NCI-H748 (cell line): Measurements from ENCODE around the gene WDR35.
"Not testable (repeated sequence)": the region's sequence is repeated elsewhere in the genome, so short reads cannot be mapped to it uniquely, and the experiment has no call there.

ENCODE experiments used
- DNase-seq: peaks from one replicate; lab custom pipeline; 2025; ENCODE audit not compliant: unreplicated experiment; lab: John Stamatoyannopoulos, UW

Gene WDR35

GRCh38 chr2:19897623-19898245 lies 92.2 kb downstream of the WDR35 start:
- no peak for DNase-seq

DNA sequence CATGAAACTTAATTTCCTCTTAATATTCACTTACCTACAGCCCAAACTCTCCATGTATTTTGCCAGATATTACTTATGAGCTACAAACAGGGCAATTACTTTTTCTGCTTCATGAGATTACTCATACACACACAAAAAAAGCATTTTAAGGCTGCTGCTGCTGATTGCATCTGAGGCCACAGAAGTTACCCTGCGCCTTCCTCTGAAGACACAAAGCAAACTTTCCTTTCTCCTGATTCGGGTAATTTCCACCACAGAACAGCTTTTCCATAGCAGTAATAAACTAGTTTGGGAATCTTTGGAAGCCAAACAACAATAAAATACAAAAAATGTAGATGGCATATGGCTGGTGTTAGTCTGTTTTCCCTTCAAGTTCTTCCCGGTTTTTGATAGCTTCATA lies 94.4 kb downstream of the WDR35 start:
- no peak for DNase-seq

DNA sequence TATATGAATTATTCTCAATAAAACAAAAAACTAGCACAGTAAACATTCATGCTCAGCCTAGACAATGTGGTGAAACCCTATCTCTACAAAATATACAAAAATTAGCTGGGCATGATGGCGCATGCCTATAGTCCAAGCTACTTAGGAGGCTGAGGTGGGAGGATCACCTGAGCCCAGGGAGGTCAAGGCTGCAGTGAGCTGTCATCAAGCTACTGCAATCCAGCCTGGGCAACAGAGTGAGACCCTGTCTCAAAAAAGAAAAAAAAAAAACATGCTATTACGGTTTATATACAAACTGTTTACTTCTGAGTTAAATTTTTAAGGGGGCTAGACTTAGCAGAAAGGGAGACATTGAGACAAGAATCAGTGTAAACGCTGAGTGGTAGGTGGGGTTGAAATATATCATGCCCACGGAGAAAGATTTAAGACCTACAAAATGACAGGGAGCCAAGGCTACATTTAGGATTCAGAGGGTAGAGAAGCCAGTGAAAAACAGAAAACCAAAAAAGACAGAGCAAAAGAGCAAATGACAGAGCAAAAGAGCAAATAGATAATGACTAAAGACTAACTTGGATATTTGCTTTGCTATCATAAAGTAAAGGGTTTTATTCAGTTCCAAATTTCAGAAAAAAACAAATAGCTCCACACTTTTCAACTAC lies 95.6 kb downstream of the WDR35 start:
- no peak for DNase-seq

- DNase-seq = no peak
Observed at GRCh38 chr2:19893520-19894133, 96.3 kb downstream of the WDR35 start.

DNA sequence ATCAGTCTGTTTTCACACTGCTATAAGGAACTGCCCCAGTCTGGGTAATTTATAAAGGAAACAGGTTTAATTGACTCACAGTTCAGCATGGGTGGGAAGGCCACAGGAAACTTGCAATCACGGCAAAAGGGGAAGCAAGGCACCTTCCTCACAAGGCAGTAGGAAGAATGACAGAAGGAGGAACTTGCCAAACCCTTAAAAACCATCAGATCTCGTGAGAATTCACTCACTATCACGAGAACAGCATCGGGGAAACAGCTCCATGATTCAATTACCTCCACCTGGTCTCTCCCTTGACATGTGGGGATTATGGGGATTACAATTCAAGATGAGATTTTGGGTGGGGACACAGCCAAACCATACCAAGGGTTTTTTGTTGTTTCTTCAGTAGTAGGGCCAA lies 97.9 kb downstream of the WDR35 start:
- DNase-seq = not testable (repeated sequence)

DNA sequence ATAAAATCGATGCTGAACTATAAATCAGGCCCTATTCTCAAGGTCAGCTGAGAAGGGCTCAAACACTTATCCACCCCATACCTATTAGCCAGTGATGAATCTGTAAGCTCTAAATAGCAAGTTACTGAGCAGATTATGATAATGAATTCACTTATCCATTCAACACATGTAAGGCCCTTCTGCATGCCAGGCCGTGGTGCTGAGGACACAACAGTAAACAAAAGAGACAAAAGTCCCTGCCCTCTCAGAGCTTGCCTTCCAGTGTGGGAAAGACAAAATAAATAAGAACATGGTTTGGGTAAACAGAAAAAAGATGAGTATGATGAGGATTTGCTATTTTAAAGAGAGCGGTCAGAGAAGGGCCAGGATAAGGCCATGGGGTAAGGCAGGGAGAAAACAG lies 99.8 kb downstream of the WDR35 start:
- DNase-seq = no peak

DNA sequence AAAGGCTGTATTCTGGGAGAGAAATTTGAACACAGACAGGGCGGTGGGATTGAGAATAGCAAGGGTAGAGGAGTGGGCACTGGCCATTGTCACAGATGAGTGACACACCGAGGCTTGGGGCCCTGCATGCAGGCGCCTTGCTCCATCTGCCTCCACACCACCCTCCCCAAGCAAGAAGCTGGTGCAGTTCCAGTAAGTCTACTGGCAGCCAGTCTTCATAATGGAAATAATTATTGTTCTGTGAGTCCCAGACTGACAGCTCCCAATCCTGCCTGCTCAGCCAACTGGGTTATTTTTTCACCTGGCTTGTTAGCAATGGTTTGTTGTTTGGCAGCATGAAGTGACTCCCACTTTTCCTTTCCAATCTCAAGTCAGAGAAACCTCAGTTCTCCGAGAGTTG lies 101.1 kb downstream of the WDR35 start:
- no peak for DNase-seq

- no peak for DNase-seq
Observed at GRCh38 chr2:19887510-19887909, 102.4 kb downstream of the WDR35 start.

GRCh38 chr2:19886261-19886660 lies 103.6 kb downstream of the WDR35 start:
- DNase-seq = no peak

- no peak for DNase-seq
Observed at GRCh38 chr2:19885791-19886190, 104.1 kb downstream of the WDR35 start.

DNA sequence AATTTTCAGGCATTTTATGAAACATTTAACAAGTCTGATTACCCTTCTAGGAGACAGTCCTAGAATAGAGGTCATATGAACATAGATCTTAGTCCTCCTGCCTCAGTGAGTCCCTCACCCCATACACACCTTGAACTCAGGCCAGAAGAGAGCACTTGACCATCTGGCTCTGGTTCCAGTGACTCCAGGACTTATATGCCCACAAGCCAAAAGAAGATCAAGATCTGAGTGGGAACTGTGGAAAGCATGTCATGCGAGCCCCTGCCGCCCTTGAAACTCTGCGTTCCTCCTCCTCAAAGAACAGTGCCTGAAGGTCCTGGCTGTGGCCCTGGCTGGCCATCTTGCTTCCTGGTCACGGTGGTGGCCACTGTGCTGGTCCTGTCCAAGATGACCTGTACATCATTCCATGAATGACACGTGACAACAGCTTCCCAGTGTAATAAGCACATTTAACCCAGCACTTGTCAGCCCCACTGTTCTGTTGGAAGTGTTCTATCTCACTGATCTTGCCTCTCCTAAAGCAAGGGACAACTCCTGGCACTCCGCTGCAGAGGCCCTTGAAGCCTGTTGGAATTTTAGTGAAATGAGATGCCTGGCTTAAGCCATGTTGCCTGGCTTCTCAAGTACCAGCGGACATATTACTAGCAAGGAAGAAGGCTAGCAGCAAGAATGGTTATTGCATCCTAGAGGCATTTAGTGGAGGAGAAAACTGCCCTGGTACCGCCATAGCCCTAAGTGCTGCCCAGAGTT lies 105.8 kb downstream of the WDR35 start:
- no peak for DNase-seq

DNA sequence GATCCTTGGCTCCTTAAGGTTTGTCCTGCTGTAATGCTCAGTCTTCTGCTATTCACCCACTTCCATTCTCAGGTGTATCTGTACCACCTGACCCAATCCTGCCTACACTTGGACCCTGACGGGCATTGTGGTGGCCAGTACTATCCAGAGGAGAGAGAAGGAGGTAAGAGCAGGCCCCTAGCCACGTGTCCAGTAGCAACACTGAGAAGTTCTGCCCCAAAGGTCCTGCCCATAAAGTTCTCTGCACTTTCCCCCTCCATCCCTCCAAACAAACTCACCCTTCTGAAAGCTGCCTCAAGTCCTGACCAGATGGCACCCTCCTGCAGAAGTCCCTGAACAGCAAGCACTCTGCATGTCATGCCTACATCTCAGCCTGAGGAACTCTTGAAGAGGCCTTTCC lies 106.4 kb downstream of the WDR35 start:
- no peak for DNase-seq

DNA sequence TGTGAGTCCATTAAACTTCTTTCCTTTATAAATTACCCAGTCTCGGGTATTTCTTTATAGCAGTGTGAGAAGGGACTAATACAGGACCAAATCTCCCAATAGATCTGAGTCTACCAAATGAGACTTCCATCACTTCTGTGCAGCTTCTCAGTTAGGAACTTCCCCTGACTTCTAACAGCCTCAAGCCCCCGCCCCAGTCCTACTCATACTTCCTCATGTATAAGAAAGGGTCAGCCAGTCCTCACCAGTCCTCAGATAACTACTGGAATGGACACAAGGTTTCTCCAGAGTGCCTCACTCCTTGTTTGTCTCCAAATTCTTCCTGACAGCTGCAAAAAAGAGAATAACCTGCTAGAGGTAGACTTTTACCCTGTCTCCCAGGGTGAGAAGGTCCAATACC lies 107.6 kb downstream of the WDR35 start:
- no peak for DNase-seq

DNA sequence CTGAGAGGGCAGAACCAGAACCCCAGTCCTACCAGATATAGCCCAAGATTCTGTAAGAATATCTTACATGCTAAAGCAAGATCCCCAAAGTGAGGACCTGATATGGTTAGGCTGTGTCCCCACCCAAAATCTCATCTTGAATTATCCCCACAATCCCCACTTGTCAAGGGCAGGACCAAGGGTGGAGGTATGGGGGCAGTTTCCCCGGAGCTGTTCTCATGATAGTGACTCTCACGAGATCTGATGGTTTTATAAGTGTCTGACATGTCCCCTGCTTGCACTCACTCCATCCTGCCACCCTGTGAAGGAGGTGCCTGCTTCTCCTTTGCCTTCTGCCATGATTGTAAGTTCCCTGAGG lies 108.0 kb downstream of the WDR35 start:
- no peak for DNase-seq

DNA sequence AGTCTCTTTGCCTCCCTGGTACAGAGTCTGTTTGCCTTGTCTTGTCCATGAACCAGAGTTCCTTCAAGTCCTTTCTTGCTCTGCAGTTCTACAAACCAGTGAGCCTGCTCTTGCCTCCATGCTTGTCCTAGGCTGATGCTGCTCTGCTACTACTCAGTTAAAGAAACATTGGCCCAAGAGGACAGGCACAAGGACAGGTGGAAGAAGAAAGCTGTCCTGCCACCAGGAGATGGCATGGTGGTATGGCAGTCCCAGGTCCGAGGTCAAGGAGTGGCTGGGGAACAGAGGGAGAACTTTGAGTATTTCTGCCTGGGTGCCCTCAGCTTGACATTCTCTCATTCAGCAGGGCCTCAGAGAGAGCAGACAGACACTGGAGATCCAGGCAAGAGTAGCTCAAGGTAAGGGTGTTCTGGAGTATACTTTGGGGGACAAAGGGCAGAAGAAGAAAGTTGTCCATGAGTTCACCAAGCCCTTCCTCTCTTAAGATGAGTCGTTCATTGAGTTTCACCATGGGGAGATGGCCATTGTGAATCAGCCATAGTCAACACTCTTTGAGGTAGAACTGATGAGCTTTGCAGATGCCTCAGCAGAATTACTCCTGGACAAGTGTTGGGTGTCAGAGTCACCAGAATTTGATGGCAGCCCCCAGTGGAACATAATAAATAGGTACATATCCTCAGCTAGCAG lies 108.5 kb downstream of the WDR35 start:
- DNase-seq = no peak

GRCh38 chr2:19880191-19880590 lies 109.7 kb downstream of the WDR35 start:
- not testable (repeated sequence) for DNase-seq

DNA sequence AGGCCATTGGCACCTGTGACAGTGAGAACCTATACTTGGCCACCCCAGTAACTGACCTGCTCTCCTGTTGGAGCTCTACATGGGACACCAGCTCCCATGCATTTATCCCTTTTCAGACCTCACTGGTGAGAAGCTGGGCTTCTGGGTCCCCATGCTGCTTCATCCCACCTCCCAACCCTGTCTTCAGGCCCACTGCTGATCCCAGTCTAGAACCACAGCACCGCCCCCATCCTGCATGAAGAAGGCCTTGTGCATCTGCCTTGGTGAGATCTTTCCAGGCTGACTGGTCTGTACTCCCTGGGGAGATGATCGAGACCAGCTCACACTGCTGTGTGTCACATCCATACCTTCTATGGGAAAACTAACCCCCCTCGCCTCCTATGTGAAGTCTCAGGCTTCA lies 110.8 kb downstream of the WDR35 start:
- DNase-seq = no peak

DNA sequence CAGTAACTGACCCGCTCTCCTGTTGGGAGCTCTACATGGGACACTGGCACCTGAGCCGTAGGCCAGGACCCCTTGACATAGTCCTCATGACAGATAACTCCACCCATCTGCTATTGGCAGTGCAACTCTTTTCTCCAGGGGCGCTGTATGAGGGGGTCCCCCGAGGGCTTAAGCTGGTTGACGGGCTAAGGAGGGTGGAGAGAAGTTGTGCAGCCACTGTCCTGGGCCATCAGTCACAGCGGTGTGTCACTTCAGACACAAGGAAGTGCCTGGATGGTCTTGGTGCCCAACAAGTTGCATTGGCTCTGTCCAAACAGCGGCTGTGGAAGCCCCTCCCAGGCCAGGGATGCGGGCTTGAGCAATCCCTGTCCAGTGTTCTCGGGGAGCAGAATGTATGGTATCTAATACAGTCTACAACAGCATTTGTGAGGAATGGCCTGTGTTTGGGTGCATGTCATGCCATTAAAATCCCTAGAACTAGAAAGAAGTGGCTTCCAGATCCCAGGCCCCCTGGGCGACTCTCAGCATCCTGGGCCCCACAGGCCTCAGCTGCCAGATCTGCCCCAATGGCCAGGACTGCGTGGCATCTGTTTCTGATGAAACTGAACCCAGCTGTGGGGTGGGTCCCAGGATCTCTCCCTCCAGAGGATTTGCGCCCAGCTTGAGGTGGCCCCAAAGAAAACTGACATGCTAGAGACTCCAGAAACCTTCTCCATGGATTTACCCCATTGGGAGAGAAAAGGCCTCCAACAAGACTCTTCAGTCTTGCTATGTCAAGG lies 111.4 kb downstream of the WDR35 start:
- DNase-seq = no peak

DNA sequence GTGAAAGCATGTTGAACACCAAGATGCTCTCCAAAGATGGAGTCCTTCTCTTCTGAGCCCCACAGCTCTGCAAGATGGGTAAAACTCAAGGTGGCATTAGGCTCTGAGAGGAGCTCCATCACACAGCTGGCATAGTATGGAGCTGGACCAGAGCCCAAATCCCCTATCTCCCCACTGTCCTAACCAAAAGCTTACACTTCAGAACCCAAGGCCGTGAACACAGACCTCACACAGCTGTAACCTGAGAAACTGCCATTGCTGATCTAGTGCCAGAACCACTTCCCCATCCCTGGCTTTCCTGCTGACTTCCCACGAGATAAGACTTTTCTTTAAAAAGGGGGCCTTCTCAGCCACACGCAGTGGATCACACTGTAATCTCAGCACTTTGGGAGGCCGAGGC lies 113.2 kb downstream of the WDR35 start:
- no peak for DNase-seq

GRCh38 chr2:19875280-19875679 lies 114.6 kb downstream of the WDR35 start:
- DNase-seq = no peak

- DNase-seq = no peak
Observed at GRCh38 chr2:19874726-19875125, 115.2 kb downstream of the WDR35 start.
